Peyer's patch (tissue), 4 donors: Measurements from ENCODE around the gene HVCN1.

Source experiments
- POLR2A ChIP-seq, 2 donors: fragments of 450-650 bp; IDR thresholded peaks; one replicate each; pipeline ENCODE4 v1.5.1; 2017; ENCODE audit warnings: antibody characterized with exemption in 2 of 2, mild to moderate bottlenecking in 2 of 2, moderate library complexity in 2 of 2
- TF ChIP-seq, protein P1 (sequence below), 6 experiments: fragments of 450-650 bp in 4 of 6; fragments of 200-600 bp in 2 of 6; sonication (generic) in 1 of 6; IDR thresholded peaks; one replicate each; pipeline ENCODE4 v1.5.1; 2017 to 2019; ENCODE audit warnings: antibody characterized with exemption in 6 of 6, mild to moderate bottlenecking in 3 of 6, moderate library complexity in 1 of 6

DNA sequence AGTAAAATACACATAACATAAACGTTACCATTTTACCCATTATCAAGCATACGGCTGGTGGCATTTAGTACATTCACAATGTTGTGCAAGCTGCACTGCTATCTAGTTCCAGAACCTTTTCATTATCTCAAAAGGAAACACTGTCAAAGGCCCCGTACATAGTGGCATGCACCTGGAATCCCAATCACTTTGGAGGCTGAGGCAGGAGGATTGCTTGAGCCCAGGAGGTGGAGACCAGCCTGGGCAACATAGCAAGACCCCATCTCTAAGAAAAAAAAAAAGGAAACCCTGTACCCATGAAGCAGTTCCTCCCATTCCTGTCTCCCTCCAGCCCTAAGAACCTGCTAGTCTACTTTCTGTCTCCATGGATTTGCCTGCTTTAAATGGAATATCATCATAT lies 7.4 kb upstream of the HVCN1 start:
- TF ChIP-seq POLR2A (IDR thresholded peaks at IDR 0.05), result no peak
- TF ChIP-seq, protein P1, sequence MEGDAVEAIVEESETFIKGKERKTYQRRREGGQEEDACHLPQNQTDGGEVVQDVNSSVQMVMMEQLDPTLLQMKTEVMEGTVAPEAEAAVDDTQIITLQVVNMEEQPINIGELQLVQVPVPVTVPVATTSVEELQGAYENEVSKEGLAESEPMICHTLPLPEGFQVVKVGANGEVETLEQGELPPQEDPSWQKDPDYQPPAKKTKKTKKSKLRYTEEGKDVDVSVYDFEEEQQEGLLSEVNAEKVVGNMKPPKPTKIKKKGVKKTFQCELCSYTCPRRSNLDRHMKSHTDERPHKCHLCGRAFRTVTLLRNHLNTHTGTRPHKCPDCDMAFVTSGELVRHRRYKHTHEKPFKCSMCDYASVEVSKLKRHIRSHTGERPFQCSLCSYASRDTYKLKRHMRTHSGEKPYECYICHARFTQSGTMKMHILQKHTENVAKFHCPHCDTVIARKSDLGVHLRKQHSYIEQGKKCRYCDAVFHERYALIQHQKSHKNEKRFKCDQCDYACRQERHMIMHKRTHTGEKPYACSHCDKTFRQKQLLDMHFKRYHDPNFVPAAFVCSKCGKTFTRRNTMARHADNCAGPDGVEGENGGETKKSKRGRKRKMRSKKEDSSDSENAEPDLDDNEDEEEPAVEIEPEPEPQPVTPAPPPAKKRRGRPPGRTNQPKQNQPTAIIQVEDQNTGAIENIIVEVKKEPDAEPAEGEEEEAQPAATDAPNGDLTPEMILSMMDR (IDR thresholded peaks at IDR 0.05), result no peak
